Smooth muscle cell (in vitro differentiated cells): ENCODE results near the gene CALML3. TPM values are rescaled to one million over a fixed set of nuclear protein-coding genes. Genes with fewer than 3 reads are reported as not detected.

Source experiments
- DNase-seq: peaks from one replicate; lab custom pipeline; 2025; ENCODE audit not compliant: unreplicated experiment; lab: John Stamatoyannopoulos, UW
- H2AFZ ChIP-seq: fragments of 200-600 bp; sonication (generic); 2 replicates; pipeline ENCODE4 v1.6.0; 2016; ENCODE audit warnings: antibody characterized with exemption, low read depth, mild to moderate bottlenecking
- H3F3A ChIP-seq: fragments of 200-600 bp; sonication (generic); 2 replicates; pipeline ENCODE4 v1.6.0; 2017; ENCODE audit warnings: antibody characterized with exemption, low read depth
- H3K27ac ChIP-seq: fragments of 200-600 bp; sonication (generic); 2 replicates; pipeline ENCODE4 v1.5.1; 2016; ENCODE audit warnings: low read depth, mild to moderate bottlenecking
- H3K27me3 ChIP-seq: fragments of 200-600 bp; sonication (generic); 2 replicates; pipeline ENCODE4 v1.6.1; 2016; ENCODE audit warnings: low read depth, mild to moderate bottlenecking
- H3K36me3 ChIP-seq: fragments of 200-600 bp; sonication (generic); 2 replicates; pipeline ENCODE4 v1.5.1; 2016; ENCODE audit warnings: low read depth
- H3K4me1 ChIP-seq: fragments of 200-600 bp; sonication (generic); 2 replicates; pipeline ENCODE4 v1.5.1; 2016; ENCODE audit warnings: low read depth
- H3K4me2 ChIP-seq: fragments of 200-600 bp; sonication (generic); 2 replicates; pipeline ENCODE4 v1.6.0; 2016; ENCODE audit warnings: mild to moderate bottlenecking
- H3K4me3 ChIP-seq: fragments of 200-600 bp; sonication (generic); 2 replicates; pipeline ENCODE4 v1.5.1; 2016; ENCODE audit warnings: mild to moderate bottlenecking
- H3K79me2 ChIP-seq: fragments of 200-600 bp; sonication (generic); 2 replicates; pipeline ENCODE4 v1.6.0; 2016; ENCODE audit warnings: low read depth, mild to moderate bottlenecking
- H3K9ac ChIP-seq: fragments of 200-600 bp; sonication (generic); 2 replicates; pipeline ENCODE4 v1.6.0; 2016; ENCODE audit warnings: low read depth
- H3K9me3 ChIP-seq: fragments of 200-600 bp; sonication (generic); replicated peaks from 2 replicates; pipeline ENCODE4 v1.5.1; 2016; ENCODE audit warnings: low read depth
- H4K20me1 ChIP-seq: fragments of 200-600 bp; sonication (generic); 2 replicates; pipeline ENCODE4 v1.6.0; 2016; ENCODE audit warnings: low read depth
- CTCF ChIP-seq: fragments of 200-600 bp; sonication (generic); IDR thresholded peaks from 2 replicates; pipeline ENCODE4 v1.5.1; 2017; ENCODE audit warnings: borderline replicate concordance, mild to moderate bottlenecking, antibody characterized with exemption; ENCODE audit not compliant: insufficient read depth, poor library complexity, severe bottlenecking
- WGBS: methylation state at CpG from one replicate; pipeline ENCODE4 v1.1.7; 2016; ENCODE audit warnings: low lambda C conversion rate; 5-methylcytosine and 5-hydroxymethylcytosine counted together
- polyA plus RNA-seq: library from polyadenylated mRNA; unstranded; fragments of >200 nt; fragmentation: Nextera tagmentation; extraction: Ambion mirVana; gene quantifications from 2 replicates; pipeline ENCODE4 v1.2.1, GENCODE V29; 2016
- total RNA-seq: library from RNA; depleted of rRNA; stranded (reverse); fragments of >200 nt; gene quantifications from 2 replicates; pipeline ENCODE4 v1.2.3, GENCODE V29; 2014

Gene CALML3
- total and polyA plus RNA-seq, 2 experiments from 2014 or later = 0.49 TPM; not detected in 1

GRCh38 chr10:5547931-5548660, 23.3 kb downstream of the CALML3 start:
- TF ChIP-seq CTCF = no peak

GRCh38 chr10:5549462-5550249, 24.9 kb downstream of the CALML3 start:
- Histone ChIP-seq H3K36me3 (no peaks in the 10 kb centered on the region), H3K79me2 (no peaks in the 10 kb centered on the region), H3K4me1 (peaks cover 14% of the 10 kb centered on the region), H3K9me3 (no peaks in the 10 kb centered on the region), H3K4me2 (peak overlapping the region; percentile 30), H3K4me3 (no peak overlapping the region), H3K27me3 (no peaks in the 10 kb centered on the region), H2AFZ (no peak overlapping the region), H3F3A (peaks cover 21% of the 10 kb centered on the region), H3K27ac (peak overlapping the region; percentile 95), H4K20me1 (no peaks in the 10 kb centered on the region), H3K9ac (peak overlapping the region; percentile 37)
- 93% methylated on average over 16 of the region's 16 CpGs for WGBS
- TF ChIP-seq CTCF = no peak
- no peak for DNase-seq

More at GRCh38 chr10:5547931-5548660, 23.3 kb downstream of the CALML3 start:
- H2AFZ ChIP-seq = peak overlapping the region; percentile 47
- peak overlapping the region; percentile 95 for H3K27ac ChIP-seq
- peak overlapping the region; percentile 69 for H3K4me2 ChIP-seq
- no peaks in the 10 kb centered on the region for H3K27me3 ChIP-seq
- 45% methylated on average over 16 of the region's 16 CpGs for WGBS
- no peaks in the 10 kb centered on the region for H4K20me1 ChIP-seq
- DNase-seq = no peak
- no peak overlapping the region for H3K4me3 ChIP-seq
- H3K36me3 ChIP-seq = no peaks in the 10 kb centered on the region
- H3F3A ChIP-seq = peaks cover 21% of the 10 kb centered on the region
- no peaks in the 10 kb centered on the region for H3K79me2 ChIP-seq
- H3K9me3 ChIP-seq = no peaks in the 10 kb centered on the region
- peak overlapping the region; percentile 75 for H3K9ac ChIP-seq
- peaks cover 14% of the 10 kb centered on the region for H3K4me1 ChIP-seq

GRCh38 chr10:5550250-5550545, 25.4 kb downstream of the CALML3 start:
- 82% methylated on average over 1 of the region's 1 CpG for WGBS
- H3K4me3 ChIP-seq = no peak overlapping the region
- H2AFZ ChIP-seq = no peak overlapping the region
- DNase-seq = no peak
- H3K9me3 ChIP-seq = no peaks in the 10 kb centered on the region
- TF ChIP-seq CTCF = no peak
- H3K27ac ChIP-seq = peak overlapping the region; percentile 95
- no peaks in the 10 kb centered on the region for H3K79me2 ChIP-seq
- H3F3A ChIP-seq = peaks cover 21% of the 10 kb centered on the region
- H3K36me3 ChIP-seq = no peaks in the 10 kb centered on the region
- no peak overlapping the region for H3K4me2 ChIP-seq
- no peak overlapping the region for H3K9ac ChIP-seq
- H3K4me1 ChIP-seq = peaks cover 14% of the 10 kb centered on the region
- H3K27me3 ChIP-seq = no peaks in the 10 kb centered on the region
- no peaks in the 10 kb centered on the region for H4K20me1 ChIP-seq
